Calu3 (cell line): Measurements from ENCODE around the gene TFF3. TPM values are rescaled to one million over a fixed set of nuclear protein-coding genes. Genes with fewer than 3 reads are reported as not detected.

Experiments
- BruUV-seq: library from RNA; stranded (reverse); fragments of 400-500 nt; replicated peaks from 2 replicates; lab custom pipeline; 2021; lab: Mats Ljungman, UMichigan
- CTCF ChIA-PET: fragments of 300-600 bp; sonication (Branson Sonifier 250); formaldehyde crosslinking; loops from one replicate; lab custom pipeline; 2022; ENCODE audit warnings: antibody characterized with exemption; lab: Charles Lee
- DNase-seq: peaks from one replicate; pipeline ENCODE4 v3.0.0; 2022
- H3K27ac Mint-ChIP-seq: one replicate; pipeline ENCODE4 v1.8.0; 2022; ENCODE audit warnings: mixed read lengths; ENCODE audit not compliant: unreplicated experiment
- H3K27me3 Mint-ChIP-seq: one replicate; pipeline ENCODE4 v1.8.0; 2022; ENCODE audit warnings: mixed read lengths; ENCODE audit not compliant: unreplicated experiment
- H3K36me3 Mint-ChIP-seq: one replicate; pipeline ENCODE4 v1.8.0; 2022; ENCODE audit warnings: mild to moderate bottlenecking, moderate library complexity, mixed read lengths; ENCODE audit not compliant: insufficient read depth, unreplicated experiment
- H3K4me1 Mint-ChIP-seq: one replicate; pipeline ENCODE4 v1.8.0; 2022; ENCODE audit warnings: mild to moderate bottlenecking, low read depth, mixed read lengths; ENCODE audit not compliant: unreplicated experiment
- H3K4me3 Mint-ChIP-seq: one replicate; pipeline ENCODE4 v1.8.0; 2022; ENCODE audit warnings: mild to moderate bottlenecking, low read depth, moderate library complexity, mixed read lengths; ENCODE audit not compliant: unreplicated experiment
- H3K9me3 Mint-ChIP-seq: one replicate; pipeline ENCODE4 v1.8.0; 2022; ENCODE audit warnings: low read depth, mixed read lengths; ENCODE audit not compliant: unreplicated experiment
- CTCF ChIP-seq: fragments of 200-600 bp; IDR thresholded peaks from one replicate; pipeline ENCODE4 v1.8.0; 2022; ENCODE audit warnings: antibody characterized with exemption; ENCODE audit not compliant: unreplicated experiment
- intact Hi-C: fragments of 100-400 bp; cut with micrococcal nuclease; formaldehyde crosslinking; loops from one replicate; pipeline ENCODE4 v1.10.0; 2022; ENCODE audit not compliant: unreplicated experiment
- total RNA-seq: library from RNA; stranded (reverse); gene quantifications from 2 replicates; pipeline ENCODE4 v1.2.3, GENCODE V29; 2022

Gene TFF3
- total RNA-seq, 1 experiment from 2014 or later, result not detected

GRCh38 chr21:42298657-42299056, 16.6 kb downstream of the TFF3 start:
- TF ChIP-seq CTCF, result no peak
- no peaks in the 10 kb centered on the region for H3K9me3 Mint-ChIP-seq
- peaks cover 9% of the 10 kb centered on the region for H3K27me3 Mint-ChIP-seq
- intact Hi-C loops, result no loop called here
- H3K36me3 Mint-ChIP-seq, result no peaks in the 10 kb centered on the region
- H3K27ac Mint-ChIP-seq, result no peak overlapping the region
- no peak for DNase-seq
- CTCF ChIA-PET, result no interaction called here
- H3K4me3 Mint-ChIP-seq, result no peak overlapping the region
- no peaks in the 10 kb centered on the region for H3K4me1 Mint-ChIP-seq
- BruUV-seq, result no TSS peak

- Mint-ChIP-seq H3K4me1 (no peaks in the 10 kb centered on the region), H3K9me3 (no peaks in the 10 kb centered on the region), H3K27me3 (peaks cover 9% of the 10 kb centered on the region), H3K27ac (no peak overlapping the region), H3K36me3 (no peaks in the 10 kb centered on the region), H3K4me3 (no peak overlapping the region)
- CTCF ChIA-PET, result no interaction called here
- intact Hi-C loops, result no loop called here
- no peak for DNase-seq
- no peak for TF ChIP-seq CTCF
- no TSS peak for BruUV-seq
Observed at GRCh38 chr21:42298237-42298636, 17.0 kb downstream of the TFF3 start.

- Mint-ChIP-seq H3K27ac (no peak overlapping the region), H3K4me1 (no peaks in the 10 kb centered on the region), H3K4me3 (no peak overlapping the region), H3K9me3 (no peaks in the 10 kb centered on the region), H3K27me3 (peaks cover 9% of the 10 kb centered on the region), H3K36me3 (no peaks in the 10 kb centered on the region)
- no TSS peak for BruUV-seq
- intact Hi-C loops, result no loop called here
- no peak for TF ChIP-seq CTCF
- CTCF ChIA-PET, result no interaction called here
- DNase-seq, result no peak
Observed at GRCh38 chr21:42297377-42297776, 17.8 kb downstream of the TFF3 start.

GRCh38 chr21:42296501-42296900, 18.7 kb downstream of the TFF3 start:
- H3K9me3 Mint-ChIP-seq, result no peaks in the 10 kb centered on the region
- H3K36me3 Mint-ChIP-seq, result no peaks in the 10 kb centered on the region
- H3K4me1 Mint-ChIP-seq, result no peaks in the 10 kb centered on the region
- no TSS peak for BruUV-seq
- CTCF ChIA-PET, result no interaction called here
- TF ChIP-seq CTCF, result no peak
- H3K27me3 Mint-ChIP-seq, result peaks cover 9% of the 10 kb centered on the region
- H3K27ac Mint-ChIP-seq, result no peak overlapping the region
- DNase-seq, result no peak
- no peak overlapping the region for H3K4me3 Mint-ChIP-seq
- intact Hi-C loops, result no loop called here
